Esophagus muscularis mucosa (tissue), 4 donors: ENCODE measurements around the gene TMEM9. TPM values are rescaled to one million over a fixed set of nuclear protein-coding genes. Genes with fewer than 3 reads are reported as not detected.

ENCODE experiments used
- DNase-seq: peaks from one replicate; pipeline ENCODE4 v3.0.0-alpha.2; 2017; ENCODE audit errors: extremely low spot score
- H3K27ac ChIP-seq, 4 donors: fragments of 200-600 bp; sonication (generic); replicated peaks in 1 of 4; 1 replicate in 3 of 4; 2 replicates in 1 of 4; pipeline ENCODE4 v1.5.1; 2016 to 2019; ENCODE audit warnings: mild to moderate bottlenecking in 1 of 4
- H3K27me3 ChIP-seq, 4 donors: fragments of 200-600 bp; sonication (generic); one replicate each; pipeline versions ENCODE4 v1.5.1 to v1.6.0; 2016 to 2019
- H3K36me3 ChIP-seq, 4 donors: fragments of 200-600 bp; sonication (generic); one replicate each; pipeline ENCODE4 v1.5.1; 2016 to 2019
- H3K4me1 ChIP-seq, 4 donors: fragments of 200-600 bp; sonication (generic); one replicate each; pipeline ENCODE4 v1.5.1; 2016 to 2019
- H3K4me3 ChIP-seq, 4 donors: fragments of 200-600 bp; sonication (generic); 1 replicate in 2 of 4; 2 replicates in 2 of 4; pipeline ENCODE4 v1.5.1; 2016 to 2019; ENCODE audit warnings: mild to moderate bottlenecking in 4 of 4, moderate library complexity in 1 of 4
- H3K9me3 ChIP-seq, 4 donors: fragments of 200-600 bp; sonication (generic); 1 replicate in 3 of 4; 2 replicates in 1 of 4; pipeline ENCODE4 v1.5.1; 2016 to 2019
- EP300 ChIP-seq: sonication (generic); formaldehyde crosslinking; IDR thresholded peaks from one replicate; pipeline ENCODE4 v1.6.1; 2017; ENCODE audit warnings: antibody characterized with exemption
- POLR2A ChIP-seq: fragments of 450-650 bp; IDR thresholded peaks from one replicate; pipeline ENCODE4 v1.6.1; 2017; ENCODE audit warnings: antibody characterized with exemption, moderate library complexity, mild to moderate bottlenecking, low read depth
- POLR2AphosphoS5 ChIP-seq, 2 donors: sonication (generic); formaldehyde crosslinking; IDR thresholded peaks; one replicate each; pipeline ENCODE4 v1.6.1; 2017; ENCODE audit warnings: antibody characterized with exemption in 2 of 2
- WGBS: methylation state at CpG from one replicate; pipeline ENCODE4 v1.1.5; 2018; 5-methylcytosine and 5-hydroxymethylcytosine counted together
- intact Hi-C: fragments of 100-400 bp; cut with DNase I; formaldehyde crosslinking; loops from one replicate; pipeline ENCODE4 v1.15.1; 2023
- total RNA-seq, 4 donors: library from RNA; depleted of rRNA; stranded (reverse); fragments of >200 nt; gene quantifications; one replicate each; pipeline versions ENCODE4 v1.1.0 to v1.2.1, GENCODE V29; 2016
- TF ChIP-seq, protein P1 (sequence below), 3 experiments: fragments of 200-600 bp in 2 of 3; fragments of 450-650 bp in 1 of 3; sonication (generic) in 2 of 3; IDR thresholded peaks; one replicate each; pipeline ENCODE4 v1.5.1; 2017 to 2019; ENCODE audit warnings: antibody characterized with exemption in 3 of 3, mild to moderate bottlenecking in 2 of 3, moderate library complexity in 1 of 3

The TMEM9 gene
- total RNA-seq, 4 donors from 2014 or later = 40.1 to 56.1 (median 49.5) TPM

- H3K27me3 ChIP-seq = no peaks in the 10 kb centered on the region
- no peak overlapping the region for H3K4me3 ChIP-seq
- TF ChIP-seq, protein P1, sequence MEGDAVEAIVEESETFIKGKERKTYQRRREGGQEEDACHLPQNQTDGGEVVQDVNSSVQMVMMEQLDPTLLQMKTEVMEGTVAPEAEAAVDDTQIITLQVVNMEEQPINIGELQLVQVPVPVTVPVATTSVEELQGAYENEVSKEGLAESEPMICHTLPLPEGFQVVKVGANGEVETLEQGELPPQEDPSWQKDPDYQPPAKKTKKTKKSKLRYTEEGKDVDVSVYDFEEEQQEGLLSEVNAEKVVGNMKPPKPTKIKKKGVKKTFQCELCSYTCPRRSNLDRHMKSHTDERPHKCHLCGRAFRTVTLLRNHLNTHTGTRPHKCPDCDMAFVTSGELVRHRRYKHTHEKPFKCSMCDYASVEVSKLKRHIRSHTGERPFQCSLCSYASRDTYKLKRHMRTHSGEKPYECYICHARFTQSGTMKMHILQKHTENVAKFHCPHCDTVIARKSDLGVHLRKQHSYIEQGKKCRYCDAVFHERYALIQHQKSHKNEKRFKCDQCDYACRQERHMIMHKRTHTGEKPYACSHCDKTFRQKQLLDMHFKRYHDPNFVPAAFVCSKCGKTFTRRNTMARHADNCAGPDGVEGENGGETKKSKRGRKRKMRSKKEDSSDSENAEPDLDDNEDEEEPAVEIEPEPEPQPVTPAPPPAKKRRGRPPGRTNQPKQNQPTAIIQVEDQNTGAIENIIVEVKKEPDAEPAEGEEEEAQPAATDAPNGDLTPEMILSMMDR (IDR thresholded peaks at IDR 0.05) = no peak
- TF ChIP-seq POLR2AphosphoS5 (IDR thresholded peaks at IDR 0.05) = no peak
- no peak for TF ChIP-seq POLR2A
- TF ChIP-seq EP300 = no peak
- DNase-seq = no peak
- peak overlapping the region; percentile 62 to 79 (median 66) for H3K27ac ChIP-seq
- peaks cover 8 to 65% (median 53%) of the 10 kb centered on the region in 4 donors for H3K36me3 ChIP-seq
- intact Hi-C loops = no loop called here
- WGBS = 88% methylated on average over 7 of the region's 7 CpGs
- no peaks in the 10 kb centered on the region for H3K9me3 ChIP-seq
- peaks cover 0 to 28% (median 26%) of the 10 kb centered on the region in 4 donors for H3K4me1 ChIP-seq
These were observed 17.3 kb downstream of the TMEM9 start for GRCh38 chr1:201137024-201137392.

DNA sequence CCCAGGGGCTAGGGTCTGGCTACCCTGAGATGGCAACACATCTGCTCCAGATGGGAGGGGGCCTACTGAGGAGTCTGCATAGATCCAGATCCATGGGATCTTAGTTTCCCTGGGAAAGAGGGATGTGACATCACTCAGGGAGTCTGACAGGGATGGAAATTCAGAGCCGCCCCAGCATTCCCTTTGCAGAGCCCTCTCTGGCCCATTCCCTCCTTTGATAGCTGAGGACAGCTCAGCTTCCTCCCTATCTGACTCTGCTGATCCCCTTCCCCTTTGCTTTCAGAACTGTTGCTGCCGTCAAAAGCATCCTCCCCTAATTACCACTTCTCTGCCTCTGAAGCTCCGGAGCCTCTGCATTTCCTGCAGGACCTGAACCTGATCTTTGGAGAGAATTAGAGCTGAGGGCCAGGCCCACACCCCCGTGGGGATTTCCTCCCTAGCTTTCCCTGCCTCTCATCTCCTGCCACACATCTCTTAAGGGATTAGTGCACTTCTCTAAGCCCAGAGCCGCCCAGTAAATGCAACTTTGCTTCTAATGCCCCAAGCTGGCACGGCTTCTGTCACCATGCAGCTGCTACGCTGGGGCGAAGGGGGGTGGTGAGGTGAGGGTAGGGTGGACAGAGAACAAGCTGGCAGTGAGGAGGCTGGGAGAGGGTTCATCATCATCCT is 17.8 kb downstream of the TMEM9 start:
- TF ChIP-seq EP300 (no peak), POLR2AphosphoS5 (IDR thresholded peaks at IDR 0.05) (no peak), POLR2A (no peak)
- TF ChIP-seq, protein P1 (IDR thresholded peaks at IDR 0.05) = no peak
- Histone ChIP-seq H3K9me3 (no peaks in the 10 kb centered on the region), H3K4me1 (peaks cover 0 to 28% (median 25%) of the 10 kb centered on the region in 4 donors), H3K27ac (peak overlapping the region; percentile 62 to 79 (median 66)), H3K27me3 (no peaks in the 10 kb centered on the region), H3K36me3 (peaks cover 8 to 60% (median 47%) of the 10 kb centered on the region in 4 donors), H3K4me3 (no peak overlapping the region)
- intact Hi-C loops = no loop called here
- WGBS = 80% methylated on average over 8 of the region's 8 CpGs
- DNase-seq = no peak

DNA sequence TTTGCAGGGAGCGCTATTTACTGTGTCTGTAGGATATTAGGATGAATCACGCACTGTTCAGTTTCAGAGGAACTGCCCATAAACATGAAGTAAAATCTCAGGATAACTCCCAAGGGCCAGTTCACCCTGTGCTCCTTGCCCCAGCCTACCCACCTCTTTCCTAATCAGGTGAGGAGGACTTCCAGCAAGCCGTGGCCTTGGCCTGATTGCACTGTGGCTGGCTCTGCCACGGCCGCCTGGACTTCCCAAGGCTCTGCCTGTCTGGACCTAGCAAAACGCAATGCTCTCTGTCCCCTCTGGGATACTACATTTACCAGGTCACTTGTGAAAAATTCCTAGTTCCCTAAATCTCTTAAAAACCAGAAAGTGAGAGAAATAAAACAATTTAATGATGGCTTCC is 19.9 kb downstream of the TMEM9 start:
- Histone ChIP-seq H3K4me3 (no peak overlapping the region), H3K36me3 (peaks cover 8 to 39% (median 27%) of the 10 kb centered on the region in 4 donors), H3K27ac (no peak overlapping the region), H3K4me1 (peaks cover 0 to 28% (median 25%) of the 10 kb centered on the region in 4 donors), H3K27me3 (no peaks in the 10 kb centered on the region), H3K9me3 (no peaks in the 10 kb centered on the region)
- no peak for DNase-seq
- no peak for TF ChIP-seq EP300
- intact Hi-C loops = no loop called here
- 92% methylated on average over 6 of the region's 6 CpGs for WGBS

DNA sequence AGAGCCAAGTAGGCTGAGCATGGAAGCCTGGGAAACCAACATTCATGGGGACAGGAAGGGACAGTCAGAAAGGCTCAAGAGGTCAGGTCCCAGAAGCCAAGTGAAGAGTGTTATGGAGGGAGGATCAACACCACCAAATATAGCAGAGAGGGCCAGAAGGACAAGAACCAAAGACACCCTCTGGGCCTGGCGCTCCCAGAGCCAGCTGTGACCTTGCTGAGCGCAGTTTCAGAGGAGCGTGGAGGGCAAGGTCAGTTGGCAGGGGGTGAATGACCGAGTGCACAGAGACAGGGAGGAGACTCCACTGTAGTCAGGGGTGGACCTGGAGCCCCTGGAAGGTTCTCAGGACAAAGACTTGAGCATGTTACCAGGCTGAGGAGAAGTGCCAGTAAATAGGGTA is 22.9 kb downstream of the TMEM9 start:
- H3K27me3 ChIP-seq = no peaks in the 10 kb centered on the region
- peaks cover 8 to 28% (median 21%) of the 10 kb centered on the region in 4 donors for H3K36me3 ChIP-seq
- intact Hi-C loops = no loop called here
- H3K27ac ChIP-seq = no peak overlapping the region
- H3K4me3 ChIP-seq = no peak overlapping the region
- no peak for DNase-seq
- TF ChIP-seq, protein P1 (IDR thresholded peaks at IDR 0.05) = no peak
- 82% methylated on average over 4 of the region's 4 CpGs for WGBS
- peaks cover 0 to 3% (median 2%) of the 10 kb centered on the region in 4 donors for H3K4me1 ChIP-seq
- H3K9me3 ChIP-seq = no peaks in the 10 kb centered on the region

GRCh38 chr1:201128962-201129361 is 25.3 kb downstream of the TMEM9 start:
- H3K4me3 ChIP-seq = no peak overlapping the region
- no peak overlapping the region for H3K27ac ChIP-seq
- WGBS = 97% methylated on average over 7 of the region's 13 CpGs
- DNase-seq = no peak
- intact Hi-C loops = no loop called here
- H3K4me1 ChIP-seq = peaks cover 0 to 12% (median 11%) of the 10 kb centered on the region in 4 donors
- no peaks in the 10 kb centered on the region for H3K9me3 ChIP-seq
- TF ChIP-seq, protein P1 (IDR thresholded peaks at IDR 0.05) = no peak
- no peak for TF ChIP-seq POLR2A
- TF ChIP-seq POLR2AphosphoS5 (IDR thresholded peaks at IDR 0.05) = no peak
- no peak for TF ChIP-seq EP300
- no peaks in the 10 kb centered on the region for H3K27me3 ChIP-seq
- H3K36me3 ChIP-seq = peaks cover 0 to 3% (median under 1%) of the 10 kb centered on the region in 4 donors
